ENCODE results near the gene FUT3.
"Not testable (repeated sequence)": the region's sequence is repeated elsewhere in the genome, so short reads cannot be mapped to it uniquely, and the experiment has no call there.

The FUT3 gene

DNA sequence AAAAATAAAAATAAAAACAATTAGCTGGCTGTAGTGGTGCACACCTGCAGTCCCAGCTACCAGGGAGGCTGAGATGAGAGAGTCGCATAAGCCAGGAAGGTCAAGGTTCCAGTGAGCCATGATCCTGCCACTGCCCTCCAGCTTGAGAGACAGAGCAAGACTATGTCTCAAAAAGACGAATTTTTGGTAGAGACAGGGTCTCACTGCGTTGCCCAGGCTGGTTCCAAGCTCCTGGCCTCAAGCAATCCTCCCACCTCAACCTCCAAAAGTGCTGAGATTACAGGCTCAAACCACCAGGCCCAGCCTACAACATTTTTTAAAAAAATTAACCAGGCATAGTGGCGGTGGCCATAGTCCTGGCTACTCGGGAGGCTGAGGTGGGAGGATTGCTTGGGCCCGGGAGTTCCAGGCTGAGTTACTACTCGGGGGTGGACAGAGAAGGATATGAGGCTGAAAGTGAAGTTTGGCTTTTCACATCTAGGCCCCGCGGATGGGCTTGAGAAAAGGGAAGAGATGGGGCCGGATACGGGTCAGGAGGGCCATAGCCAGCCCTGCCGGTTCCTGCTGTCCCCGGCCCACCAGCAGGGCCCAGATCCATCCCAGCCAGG, 42.2 kb upstream of the FUT3 start:
- H3K4me1 ChIP-seq (ENCODE audit: control insufficient read depth in 1 of 2, insufficient read depth in 2 of 2, low read length in 2 of 2), result no peaks in the 10 kb centered on the region
- H3K9me3 ChIP-seq (ENCODE audit: control insufficient read depth in 1 of 2, low read length in 2 of 2), result no peaks in the 10 kb centered on the region
- peaks cover 5 to 20% of the 10 kb centered on the region in 2 donors for H3K36me3 ChIP-seq (ENCODE audit: control insufficient read depth in 1 of 2, insufficient read depth in 2 of 2, low read length in 2 of 2)
- H3K9ac ChIP-seq (ENCODE audit: low read depth in 1 of 2, low read length in 2 of 2), result no peak overlapping the region
- H3K4me3 ChIP-seq (ENCODE audit: low read depth in 1 of 2, low read length in 2 of 2), result no peak overlapping the region
- H3K27ac ChIP-seq (ENCODE audit: low read depth, low read length), result no peak overlapping the region
- H3K27me3 ChIP-seq (ENCODE audit: control insufficient read depth in 1 of 2, insufficient read depth in 2 of 2, low read length in 2 of 2), result peaks cover 0 to 5% of the 10 kb centered on the region in 2 donors

DNA sequence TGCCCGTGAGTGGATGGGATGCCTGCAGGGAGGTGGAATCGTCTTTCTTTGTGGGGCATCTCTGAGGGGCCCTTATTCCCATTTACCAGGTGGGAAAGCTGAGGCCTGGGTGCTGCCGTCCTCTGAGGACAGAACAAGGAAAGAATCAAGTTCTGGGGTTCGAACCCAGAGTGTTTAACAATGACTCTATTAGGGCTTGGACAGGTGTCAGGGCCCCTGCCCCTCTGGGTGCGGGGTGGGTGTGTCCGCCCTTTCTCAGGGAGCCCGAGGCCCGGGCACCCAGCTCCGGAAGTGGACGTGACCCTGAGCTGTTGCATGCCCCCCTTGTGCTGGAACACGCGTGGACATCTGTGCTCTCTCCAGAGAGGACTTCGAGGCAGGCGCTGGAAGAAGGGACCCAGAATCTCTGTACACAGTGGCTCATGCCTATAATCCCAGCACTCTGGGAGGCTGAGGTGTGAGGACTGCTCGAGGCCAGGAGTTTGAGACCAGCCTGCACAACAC, 41.6 kb upstream of the FUT3 start:
- H3K9ac ChIP-seq (ENCODE audit: low read depth in 1 of 2, low read length in 2 of 2), result no peak overlapping the region
- no peaks in the 10 kb centered on the region for H3K9me3 ChIP-seq (ENCODE audit: control insufficient read depth in 1 of 2, low read length in 2 of 2)
- peaks cover 0 to 5% of the 10 kb centered on the region in 2 donors for H3K27me3 ChIP-seq (ENCODE audit: control insufficient read depth in 1 of 2, insufficient read depth in 2 of 2, low read length in 2 of 2)
- peaks cover 5 to 20% of the 10 kb centered on the region in 2 donors for H3K36me3 ChIP-seq (ENCODE audit: control insufficient read depth in 1 of 2, insufficient read depth in 2 of 2, low read length in 2 of 2)
- no peak overlapping the region for H3K4me3 ChIP-seq (ENCODE audit: low read depth in 1 of 2, low read length in 2 of 2)
- no peaks in the 10 kb centered on the region for H3K4me1 ChIP-seq (ENCODE audit: control insufficient read depth in 1 of 2, insufficient read depth in 2 of 2, low read length in 2 of 2)
- no peak overlapping the region for H3K27ac ChIP-seq (ENCODE audit: low read depth, low read length)

DNA sequence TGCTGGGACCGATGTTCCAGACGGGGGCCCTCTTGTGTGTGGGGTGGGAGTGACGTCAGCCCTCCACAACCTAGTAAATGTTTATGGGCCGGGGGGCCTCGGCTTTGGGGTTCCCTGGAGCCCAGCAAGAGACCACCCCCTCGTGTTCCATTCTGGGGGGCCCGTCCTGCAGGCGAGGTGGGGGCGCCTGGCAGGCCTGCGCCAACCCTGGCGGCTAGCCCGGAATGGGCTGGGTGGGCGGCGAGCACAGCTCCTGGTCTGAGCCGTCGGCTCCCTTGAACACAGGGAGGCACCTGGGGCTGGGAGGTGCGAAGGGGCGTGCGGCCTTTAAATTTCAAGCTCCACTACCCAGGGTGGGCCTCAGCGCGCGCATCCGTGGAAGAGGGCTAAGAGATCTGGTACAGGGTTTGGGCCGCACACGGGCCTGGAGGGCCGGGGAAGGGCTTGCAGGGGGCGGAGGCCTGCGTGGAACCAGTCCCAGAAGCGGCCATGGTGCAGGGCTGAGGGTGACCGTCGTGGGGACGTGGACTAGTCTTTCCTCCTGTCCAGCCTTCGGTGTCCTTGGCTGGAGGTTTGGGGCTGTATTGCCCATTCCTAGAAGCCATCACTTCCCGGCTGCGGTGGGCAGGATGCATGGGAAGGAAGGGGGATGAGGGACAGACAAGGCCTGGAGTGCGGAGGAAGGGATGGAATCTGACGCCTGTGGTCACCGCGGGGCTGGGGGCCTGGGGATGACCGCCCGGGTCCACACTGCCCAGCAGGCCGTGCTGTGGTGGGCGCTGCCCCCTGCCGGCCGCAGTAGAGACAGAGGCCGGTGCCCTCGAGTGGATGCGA, 40.9 kb upstream of the FUT3 start:
- H3K36me3 ChIP-seq (ENCODE audit: control insufficient read depth in 1 of 2, insufficient read depth in 2 of 2, low read length in 2 of 2), result peaks cover 5 to 20% of the 10 kb centered on the region in 2 donors
- no peaks in the 10 kb centered on the region for H3K9me3 ChIP-seq (ENCODE audit: control insufficient read depth in 1 of 2, low read length in 2 of 2)
- H3K4me3 ChIP-seq (ENCODE audit: low read depth in 1 of 2, low read length in 2 of 2), result no peak overlapping the region
- H3K27me3 ChIP-seq (ENCODE audit: control insufficient read depth in 1 of 2, insufficient read depth in 2 of 2, low read length in 2 of 2), result peaks cover 0 to 5% of the 10 kb centered on the region in 2 donors
- H3K27ac ChIP-seq (ENCODE audit: low read depth, low read length), result no peak overlapping the region
- no peaks in the 10 kb centered on the region for H3K4me1 ChIP-seq (ENCODE audit: control insufficient read depth in 1 of 2, insufficient read depth in 2 of 2, low read length in 2 of 2)
- peak overlapping the region in 1 of 2 donors; percentile 12 for H3K9ac ChIP-seq (ENCODE audit: low read depth in 1 of 2, low read length in 2 of 2)

DNA sequence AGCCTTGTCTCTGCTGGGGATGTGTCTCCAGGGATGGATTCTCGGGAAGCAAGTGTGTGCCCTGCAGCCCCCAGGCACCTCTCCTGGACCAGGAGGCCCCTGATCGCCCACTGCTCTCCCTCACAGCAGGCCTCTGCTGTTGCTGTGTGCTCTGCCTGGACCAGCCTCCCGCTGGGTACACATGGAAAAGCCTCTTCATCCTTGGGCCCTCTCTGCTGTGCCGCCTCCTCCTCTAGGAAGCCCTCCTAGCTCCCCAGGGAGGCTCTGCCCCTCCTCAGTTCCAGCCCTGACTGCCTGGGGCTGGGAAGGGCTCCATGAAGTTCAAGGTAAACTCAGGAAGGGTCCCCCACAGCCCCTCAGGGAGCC, 40.3 kb upstream of the FUT3 start:
- Histone ChIP-seq H3K9me3 (ENCODE audit: control insufficient read depth in 1 of 2, low read length in 2 of 2) (no peaks in the 10 kb centered on the region), H3K27ac (ENCODE audit: low read depth, low read length) (no peak overlapping the region), H3K4me3 (ENCODE audit: low read depth in 1 of 2, low read length in 2 of 2) (no peak overlapping the region), H3K4me1 (ENCODE audit: control insufficient read depth in 1 of 2, insufficient read depth in 2 of 2, low read length in 2 of 2) (no peaks in the 10 kb centered on the region), H3K36me3 (ENCODE audit: control insufficient read depth in 1 of 2, insufficient read depth in 2 of 2, low read length in 2 of 2) (peaks cover 5 to 16% of the 10 kb centered on the region in 2 donors), H3K9ac (ENCODE audit: low read depth in 1 of 2, low read length in 2 of 2) (no peak overlapping the region), H3K27me3 (ENCODE audit: control insufficient read depth in 1 of 2, insufficient read depth in 2 of 2, low read length in 2 of 2) (peaks cover 0 to 5% of the 10 kb centered on the region in 2 donors)

DNA sequence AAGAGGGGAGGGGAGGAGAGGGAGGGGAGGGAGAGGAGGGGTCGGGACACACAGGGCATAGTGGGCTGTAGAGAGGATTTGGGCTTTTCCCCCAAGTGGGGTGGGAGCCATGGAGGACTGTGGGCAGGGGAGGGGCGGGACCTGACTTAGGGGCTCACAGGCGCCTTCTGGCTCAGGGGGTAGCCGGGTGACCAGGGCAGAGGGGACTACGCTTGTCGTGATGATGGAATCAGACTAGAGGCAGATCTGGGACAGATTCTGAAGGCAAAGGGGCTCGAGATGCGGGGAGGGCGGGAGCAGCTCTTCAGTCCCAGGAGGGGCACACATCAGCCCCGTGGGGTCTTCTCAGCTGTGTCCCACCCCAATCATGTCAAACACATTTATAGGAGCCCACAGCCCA, 38.9 kb upstream of the FUT3 start:
- Histone ChIP-seq H3K4me3 (ENCODE audit: low read depth in 1 of 2, low read length in 2 of 2) (no peak overlapping the region), H3K9me3 (ENCODE audit: control insufficient read depth in 1 of 2, low read length in 2 of 2) (no peaks in the 10 kb centered on the region), H3K36me3 (ENCODE audit: control insufficient read depth in 1 of 2, insufficient read depth in 2 of 2, low read length in 2 of 2) (peaks cover under 1 to 2% of the 10 kb centered on the region in 2 donors), H3K27me3 (ENCODE audit: control insufficient read depth in 1 of 2, insufficient read depth in 2 of 2, low read length in 2 of 2) (peaks cover 0 to 5% of the 10 kb centered on the region in 2 donors), H3K4me1 (ENCODE audit: control insufficient read depth in 1 of 2, insufficient read depth in 2 of 2, low read length in 2 of 2) (no peaks in the 10 kb centered on the region), H3K9ac (ENCODE audit: low read depth in 1 of 2, low read length in 2 of 2) (no peak overlapping the region), H3K27ac (ENCODE audit: low read depth, low read length) (no peak overlapping the region)

DNA sequence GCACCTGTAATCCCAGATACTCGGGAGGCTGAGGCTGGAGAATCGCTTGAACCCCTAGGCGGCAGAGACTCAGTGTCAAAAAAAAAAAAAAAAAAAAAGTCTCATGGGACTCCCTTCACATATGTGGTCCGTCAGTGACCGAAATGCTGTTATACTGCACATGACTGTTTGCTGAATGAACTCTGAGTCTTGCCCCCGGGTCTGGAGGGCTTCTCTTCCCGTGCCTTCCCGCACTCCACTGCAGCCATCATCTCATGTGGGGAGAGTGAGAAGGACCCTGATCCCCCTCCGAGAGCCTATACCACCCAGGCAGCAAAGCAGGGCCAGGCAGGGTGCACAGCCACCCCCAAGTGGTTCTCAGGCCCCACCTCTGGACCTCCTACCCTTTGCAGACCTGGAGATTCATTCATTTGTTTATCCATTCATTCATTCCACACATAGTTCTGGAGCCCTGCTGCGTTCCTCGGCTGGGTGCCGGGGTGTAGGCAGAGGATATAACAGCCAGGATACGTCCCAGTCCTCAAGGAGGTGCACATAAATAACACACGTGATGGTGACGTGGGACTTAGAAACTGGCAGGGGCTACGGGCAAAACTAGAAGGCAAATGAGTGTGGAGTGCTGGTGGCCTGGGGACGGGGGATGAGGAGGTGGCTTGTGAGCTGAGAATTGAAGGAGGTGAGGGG, 38.2 kb upstream of the FUT3 start:
- peaks cover 0 to 5% of the 10 kb centered on the region in 2 donors for H3K27me3 ChIP-seq (ENCODE audit: control insufficient read depth in 1 of 2, insufficient read depth in 2 of 2, low read length in 2 of 2)
- no peaks in the 10 kb centered on the region for H3K4me1 ChIP-seq (ENCODE audit: control insufficient read depth in 1 of 2, insufficient read depth in 2 of 2, low read length in 2 of 2)
- H3K4me3 ChIP-seq (ENCODE audit: low read depth in 1 of 2, low read length in 2 of 2), result no peak overlapping the region
- H3K36me3 ChIP-seq (ENCODE audit: control insufficient read depth in 1 of 2, insufficient read depth in 2 of 2, low read length in 2 of 2), result no peaks in the 10 kb centered on the region
- H3K9me3 ChIP-seq (ENCODE audit: control insufficient read depth in 1 of 2, low read length in 2 of 2), result no peaks in the 10 kb centered on the region
- H3K9ac ChIP-seq (ENCODE audit: low read depth in 1 of 2, low read length in 2 of 2), result no peak overlapping the region
- H3K27ac ChIP-seq (ENCODE audit: low read depth, low read length), result no peak overlapping the region

DNA sequence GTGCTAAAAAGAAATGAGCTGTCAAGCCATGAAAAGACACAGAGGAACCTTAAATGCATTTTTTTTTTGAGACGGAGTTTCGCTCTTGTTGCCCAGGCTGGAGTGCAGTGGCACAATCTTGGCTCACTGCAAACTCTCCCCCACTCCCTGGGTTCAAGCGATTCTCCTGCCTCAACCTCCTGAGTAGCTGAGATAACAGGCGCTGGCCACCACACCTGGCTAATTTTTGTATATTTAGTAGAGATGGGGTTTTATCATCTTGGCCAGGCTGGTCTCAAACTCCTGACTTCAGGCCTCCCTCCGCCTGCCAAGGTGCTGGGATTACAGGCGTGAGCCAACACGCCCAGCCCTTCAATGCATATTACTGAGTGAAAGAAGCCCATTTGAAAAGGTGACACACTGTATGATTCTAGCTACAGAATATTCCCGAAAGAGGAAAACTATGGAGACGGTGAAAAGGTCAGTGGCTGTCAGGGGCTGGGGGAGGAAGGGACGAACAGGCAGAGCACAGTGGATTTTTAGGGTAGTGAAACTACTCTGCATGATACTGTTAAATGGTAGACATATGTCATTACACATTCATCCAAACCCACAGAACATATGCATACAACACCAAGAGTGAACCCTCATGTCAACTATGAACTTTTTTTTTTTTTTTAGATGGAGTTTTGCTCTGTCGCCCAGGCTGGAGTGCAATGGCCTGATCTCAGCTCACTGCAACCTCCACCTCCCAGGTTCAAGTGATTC, 33.0 kb upstream of the FUT3 start:
- H3K9me3 ChIP-seq (ENCODE audit: control insufficient read depth in 1 of 2, low read length in 2 of 2); H3K36me3 ChIP-seq (ENCODE audit: control insufficient read depth in 1 of 2, insufficient read depth in 2 of 2, low read length in 2 of 2); H3K27ac ChIP-seq (ENCODE audit: low read depth, low read length); H3K27me3 ChIP-seq (ENCODE audit: control insufficient read depth in 1 of 2, insufficient read depth in 2 of 2, low read length in 2 of 2); H3K4me1 ChIP-seq (ENCODE audit: control insufficient read depth in 1 of 2, insufficient read depth in 2 of 2, low read length in 2 of 2); H3K9ac ChIP-seq (ENCODE audit: low read depth in 1 of 2, low read length in 2 of 2); H3K4me3 ChIP-seq (ENCODE audit: low read depth in 1 of 2, low read length in 2 of 2): not testable (repeated sequence)

DNA sequence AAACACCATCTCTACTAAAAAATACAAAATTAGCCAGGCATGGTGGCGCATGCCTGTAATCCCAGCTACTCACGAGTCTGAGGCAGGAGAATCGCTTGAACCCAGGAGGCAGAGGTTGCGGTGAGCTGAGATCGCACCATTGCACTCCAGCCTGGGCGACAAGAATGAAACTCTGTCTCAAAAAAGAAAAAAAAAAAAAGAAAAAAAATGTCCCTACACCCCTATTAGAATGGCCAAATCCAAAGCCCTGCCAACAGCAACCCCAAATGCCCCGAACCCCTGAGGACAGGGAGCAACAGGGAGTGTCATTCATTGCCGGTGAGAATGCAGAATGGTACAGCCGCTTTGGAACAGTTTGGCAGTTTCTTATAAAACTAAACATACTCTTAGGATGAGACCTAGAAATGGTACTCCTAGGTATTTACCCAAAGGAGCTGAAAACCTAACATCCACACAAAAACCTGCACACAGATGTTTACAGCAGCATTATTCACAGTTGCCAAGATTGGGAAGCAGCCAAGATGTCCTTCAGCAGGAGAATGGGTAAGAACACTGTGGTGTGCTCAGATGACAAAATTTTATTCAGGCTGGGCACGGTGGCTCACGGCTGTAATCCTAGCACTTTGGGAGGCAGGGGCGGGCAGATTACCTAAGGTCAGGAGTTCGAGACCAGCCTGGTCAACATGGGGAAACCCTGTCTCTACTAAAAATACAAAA, 32.1 kb upstream of the FUT3 start:
- H3K9me3 ChIP-seq (ENCODE audit: control insufficient read depth in 1 of 2, low read length in 2 of 2); H3K27ac ChIP-seq (ENCODE audit: low read depth, low read length); H3K9ac ChIP-seq (ENCODE audit: low read depth in 1 of 2, low read length in 2 of 2); H3K27me3 ChIP-seq (ENCODE audit: control insufficient read depth in 1 of 2, insufficient read depth in 2 of 2, low read length in 2 of 2); H3K36me3 ChIP-seq (ENCODE audit: control insufficient read depth in 1 of 2, insufficient read depth in 2 of 2, low read length in 2 of 2); H3K4me3 ChIP-seq (ENCODE audit: low read depth in 1 of 2, low read length in 2 of 2); H3K4me1 ChIP-seq (ENCODE audit: control insufficient read depth in 1 of 2, insufficient read depth in 2 of 2, low read length in 2 of 2): not testable (repeated sequence)

DNA sequence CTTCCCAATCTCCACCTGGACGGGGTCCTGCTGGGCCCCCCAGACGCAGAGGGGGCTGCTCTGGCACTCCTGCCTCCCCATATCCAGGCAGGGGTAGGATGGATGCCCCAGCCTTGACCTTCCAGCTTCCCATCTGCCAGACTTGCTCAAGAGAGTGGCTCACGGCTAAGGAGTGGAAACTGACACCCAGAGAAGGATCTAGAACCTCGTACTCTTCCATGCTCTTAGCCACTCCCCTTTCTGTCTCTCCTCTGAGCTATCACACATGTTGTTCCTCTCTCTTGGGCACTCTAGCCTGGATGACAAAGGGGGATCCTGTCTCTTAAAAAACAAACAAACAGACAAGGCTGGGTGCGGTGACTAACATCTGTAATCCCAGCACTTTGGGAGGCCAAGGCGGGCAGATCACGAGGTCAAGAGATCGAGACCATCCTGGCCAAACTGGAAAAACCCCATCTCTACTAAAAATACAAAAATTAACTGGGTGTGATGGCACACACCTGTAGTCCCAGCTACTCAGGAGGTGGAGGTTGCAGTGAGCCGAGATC, 31.2 kb upstream of the FUT3 start:
- peaks cover 0 to 6% of the 10 kb centered on the region in 2 donors for H3K4me1 ChIP-seq (ENCODE audit: control insufficient read depth in 1 of 2, insufficient read depth in 2 of 2, low read length in 2 of 2)
- no peak overlapping the region for H3K27ac ChIP-seq (ENCODE audit: low read depth, low read length)

More for the DNA sequence above, 31.2 kb upstream of the FUT3 start:
- Histone ChIP-seq H3K36me3 (ENCODE audit: control insufficient read depth in 1 of 2, insufficient read depth in 2 of 2, low read length in 2 of 2) (no peaks in the 10 kb centered on the region), H3K4me3 (ENCODE audit: low read depth in 1 of 2, low read length in 2 of 2) (no peak overlapping the region), H3K9ac (ENCODE audit: low read depth in 1 of 2, low read length in 2 of 2) (no peak overlapping the region), H3K27me3 (ENCODE audit: control insufficient read depth in 1 of 2, insufficient read depth in 2 of 2, low read length in 2 of 2) (peaks cover 0 to 8% of the 10 kb centered on the region in 2 donors), H3K9me3 (ENCODE audit: control insufficient read depth in 1 of 2, low read length in 2 of 2) (no peaks in the 10 kb centered on the region)

Data from duodenal mucosa (tissue), 2 donors.